Measurements from ENCODE around the gene GRIA1. TPM values are rescaled to one million over a fixed set of nuclear protein-coding genes. Genes with fewer than 3 reads are reported as not detected.

GRIA1 gene
- total RNA-seq, 1 donor from 2014 or later: 3.3 TPM

DNA sequence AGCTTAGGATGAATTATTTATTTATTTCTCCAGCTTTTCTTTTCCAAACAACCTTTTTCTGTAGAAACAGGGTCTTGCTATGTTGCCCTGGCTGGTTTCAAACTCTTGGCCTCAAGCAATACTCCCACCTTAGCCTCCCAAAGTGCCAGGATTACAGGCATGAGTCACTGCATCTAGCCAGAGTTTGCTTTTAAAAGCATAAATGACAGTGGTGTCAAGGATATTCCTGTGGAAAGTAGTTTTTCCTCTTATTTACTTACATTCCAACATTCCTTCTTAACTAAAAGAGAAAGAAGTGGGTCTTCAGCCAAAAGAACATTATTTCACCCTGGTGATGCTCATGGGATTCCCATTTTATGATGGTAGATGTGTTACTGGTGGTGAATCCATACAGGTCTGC is 62.4 kb downstream of the GRIA1 start:
- no peaks in the 10 kb centered on the region for H3K36me3 ChIP-seq
- Mint-ChIP-seq H3K4me3 (no peak overlapping the region), H3K4me1 (peaks cover 46% of the 10 kb centered on the region), H3K9me3 (no peaks in the 10 kb centered on the region), H3K27me3 (ENCODE audit: insufficient read depth, low read depth) (peaks cover 5% of the 10 kb centered on the region), H3K36me3 (no peaks in the 10 kb centered on the region), H3K27ac (peak overlapping the region; percentile 86)
- no peak for TF ChIP-seq EZH2 (IDR thresholded peaks at IDR 0.05)
- TF ChIP-seq EZH2phosphoT487 (IDR thresholded peaks at IDR 0.05): no peak
- TF ChIP-seq, protein P1, sequence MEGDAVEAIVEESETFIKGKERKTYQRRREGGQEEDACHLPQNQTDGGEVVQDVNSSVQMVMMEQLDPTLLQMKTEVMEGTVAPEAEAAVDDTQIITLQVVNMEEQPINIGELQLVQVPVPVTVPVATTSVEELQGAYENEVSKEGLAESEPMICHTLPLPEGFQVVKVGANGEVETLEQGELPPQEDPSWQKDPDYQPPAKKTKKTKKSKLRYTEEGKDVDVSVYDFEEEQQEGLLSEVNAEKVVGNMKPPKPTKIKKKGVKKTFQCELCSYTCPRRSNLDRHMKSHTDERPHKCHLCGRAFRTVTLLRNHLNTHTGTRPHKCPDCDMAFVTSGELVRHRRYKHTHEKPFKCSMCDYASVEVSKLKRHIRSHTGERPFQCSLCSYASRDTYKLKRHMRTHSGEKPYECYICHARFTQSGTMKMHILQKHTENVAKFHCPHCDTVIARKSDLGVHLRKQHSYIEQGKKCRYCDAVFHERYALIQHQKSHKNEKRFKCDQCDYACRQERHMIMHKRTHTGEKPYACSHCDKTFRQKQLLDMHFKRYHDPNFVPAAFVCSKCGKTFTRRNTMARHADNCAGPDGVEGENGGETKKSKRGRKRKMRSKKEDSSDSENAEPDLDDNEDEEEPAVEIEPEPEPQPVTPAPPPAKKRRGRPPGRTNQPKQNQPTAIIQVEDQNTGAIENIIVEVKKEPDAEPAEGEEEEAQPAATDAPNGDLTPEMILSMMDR (IDR thresholded peaks at IDR 0.05): no peak
- no peaks in the 10 kb centered on the region for H3F3A ChIP-seq (ENCODE audit: low read depth)
- H3K79me2 ChIP-seq (ENCODE audit: low read depth): no peaks in the 10 kb centered on the region
- H4K20me1 ChIP-seq (ENCODE audit: low read depth): no peaks in the 10 kb centered on the region
- no peak overlapping the region for H3K4me3 ChIP-seq
- no peak overlapping the region for H3K27ac ChIP-seq
- no peak overlapping the region for H2AFZ ChIP-seq (replicated peaks)
- peaks cover 11% of the 10 kb centered on the region for H3K4me1 ChIP-seq
- no peak overlapping the region for H3K4me2 ChIP-seq
- no peak overlapping the region for H3K9ac ChIP-seq
- no peak for DNase-seq (ENCODE audit: low spot score)
- no peaks in the 10 kb centered on the region for H3K27me3 ChIP-seq
- H3K9me3 ChIP-seq (ENCODE audit: low read depth): no peaks in the 10 kb centered on the region

DNA sequence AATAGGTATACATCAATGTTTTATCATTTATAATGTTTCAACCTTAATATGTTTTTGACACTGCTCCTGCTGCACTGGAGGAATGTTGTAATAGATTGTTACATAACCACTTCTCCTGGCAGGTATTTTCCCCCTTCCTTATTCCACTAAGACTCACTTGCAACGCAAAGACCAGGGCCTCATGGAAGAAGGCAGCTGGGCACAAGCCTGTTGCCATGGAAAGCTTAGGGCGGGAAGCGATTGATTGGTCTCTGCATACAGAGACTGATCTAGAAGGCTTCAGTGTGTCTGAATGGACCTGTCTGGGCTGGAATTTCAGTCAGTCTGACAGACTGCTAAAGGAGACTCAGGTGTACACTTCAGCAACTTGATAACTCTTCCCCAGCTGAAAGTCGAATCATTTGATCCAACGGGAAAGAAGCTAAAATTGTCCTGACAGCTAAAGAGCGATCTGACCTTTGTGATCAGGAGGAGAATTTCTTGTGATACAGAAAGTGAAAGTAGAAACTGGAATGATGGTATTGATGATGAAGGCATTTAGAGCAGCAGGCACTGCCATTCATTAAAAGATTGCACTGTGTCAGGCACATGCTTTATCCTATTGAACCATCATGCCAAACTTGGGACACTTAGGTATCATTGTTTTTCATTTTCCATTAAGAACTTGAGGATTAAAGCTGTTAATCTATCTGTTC is 65.1 kb downstream of the GRIA1 start:
- no peaks in the 10 kb centered on the region for H4K20me1 ChIP-seq (ENCODE audit: low read depth)
- no peak overlapping the region for H2AFZ ChIP-seq (replicated peaks)
- no peaks in the 10 kb centered on the region for H3K36me3 ChIP-seq
- no peak overlapping the region for H3K9ac ChIP-seq
- H3K27ac Mint-ChIP-seq: no peak overlapping the region
- TF ChIP-seq, protein P1 (IDR thresholded peaks at IDR 0.05): no peak
- no peak for TF ChIP-seq EZH2phosphoT487 (IDR thresholded peaks at IDR 0.05)
- TF ChIP-seq EZH2 (IDR thresholded peaks at IDR 0.05): no peak
- peaks cover 5% of the 10 kb centered on the region for H3K27me3 Mint-ChIP-seq (ENCODE audit: insufficient read depth, low read depth)
- H3K36me3 Mint-ChIP-seq: peaks cover 3% of the 10 kb centered on the region
- H3K4me3 ChIP-seq: no peak overlapping the region
- no peak overlapping the region for H3K4me2 ChIP-seq
- no peak for DNase-seq (ENCODE audit: low spot score)
- H3K9me3 ChIP-seq (ENCODE audit: low read depth): no peaks in the 10 kb centered on the region
- no peaks in the 10 kb centered on the region for H3K79me2 ChIP-seq (ENCODE audit: low read depth)
- H3F3A ChIP-seq (ENCODE audit: low read depth): no peaks in the 10 kb centered on the region
- H3K4me1 Mint-ChIP-seq: peaks cover 57% of the 10 kb centered on the region
- H3K4me3 Mint-ChIP-seq: no peak overlapping the region
- H3K4me1 ChIP-seq: peaks cover 11% of the 10 kb centered on the region
- no peak overlapping the region for H3K27ac ChIP-seq
- H3K9me3 Mint-ChIP-seq: peaks cover 4% of the 10 kb centered on the region
- H3K27me3 ChIP-seq: no peaks in the 10 kb centered on the region

- Mint-ChIP-seq H3K36me3 (peaks cover 7% of the 10 kb centered on the region), H3K27me3 (ENCODE audit: insufficient read depth, low read depth) (peaks cover 4% of the 10 kb centered on the region), H3K9me3 (peaks cover 20% of the 10 kb centered on the region), H3K4me1 (peaks cover 40% of the 10 kb centered on the region), H3K4me3 (no peak overlapping the region), H3K27ac (peak overlapping the region; percentile 11)
- Histone ChIP-seq H3K27me3 (no peaks in the 10 kb centered on the region), H3K27ac (no peak overlapping the region), H3K4me1 (no peaks in the 10 kb centered on the region), H3K36me3 (no peaks in the 10 kb centered on the region), H4K20me1 (ENCODE audit: low read depth) (no peaks in the 10 kb centered on the region), H3F3A (ENCODE audit: low read depth) (no peaks in the 10 kb centered on the region), H3K79me2 (ENCODE audit: low read depth) (no peaks in the 10 kb centered on the region), H3K9ac (no peak overlapping the region), H3K4me3 (no peak overlapping the region), H2AFZ (replicated peaks) (no peak overlapping the region), H3K4me2 (no peak overlapping the region), H3K9me3 (ENCODE audit: low read depth) (no peaks in the 10 kb centered on the region)
- TF ChIP-seq, protein P1 (IDR thresholded peaks at IDR 0.05): no peak
- TF ChIP-seq EZH2phosphoT487 (IDR thresholded peaks at IDR 0.05) (no peak), EZH2 (IDR thresholded peaks at IDR 0.05) (no peak)
- DNase-seq (ENCODE audit: low spot score): no peak
Measured at GRCh38 chr5:153558957-153559356, 68.5 kb downstream of the GRIA1 start.

Measured in neural progenitor cell (in vitro differentiated cells).